ENCODE measurements around the gene HAUS3.

DNA sequence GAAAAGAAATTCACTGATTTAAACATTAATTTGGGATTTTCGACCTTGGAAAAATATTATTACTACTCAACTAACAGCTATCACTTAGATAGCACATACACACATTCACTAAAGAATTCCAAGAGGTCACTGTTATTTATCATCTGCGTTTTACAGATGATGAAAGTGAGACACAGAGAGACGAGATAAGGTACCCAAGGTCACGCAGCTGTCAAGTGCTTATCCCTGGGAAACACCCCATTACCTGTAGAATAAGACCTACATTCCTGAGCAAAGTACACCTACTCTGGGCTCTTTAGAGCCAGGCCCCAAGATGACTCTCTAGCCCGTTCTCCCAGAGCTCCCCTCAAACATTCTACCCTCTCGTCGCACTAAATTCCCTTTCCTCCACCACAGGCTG is 48.6 kb downstream of the HAUS3 start:
- TF ChIP-seq YY1 (IDR thresholded peaks at IDR 0.05; ENCODE audit: low read depth) (no peak), EP300 (IDR thresholded peaks at IDR 0.05; ENCODE audit: borderline replicate concordance) (no peak), TAF1 (IDR thresholded peaks at IDR 0.05; ENCODE audit: low read depth) (no peak), CREB1 (IDR thresholded peaks at IDR 0.05; ENCODE audit: low read depth) (no peak)
- TF ChIP-seq, protein P1, sequence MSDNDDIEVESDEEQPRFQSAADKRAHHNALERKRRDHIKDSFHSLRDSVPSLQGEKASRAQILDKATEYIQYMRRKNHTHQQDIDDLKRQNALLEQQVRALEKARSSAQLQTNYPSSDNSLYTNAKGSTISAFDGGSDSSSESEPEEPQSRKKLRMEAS (IDR thresholded peaks at IDR 0.05): no peak

Measured in Ishikawa (cell line).